Breast epithelium (tissue), 4 donors: Measurements from ENCODE around the gene NANOGP8. TPM values are rescaled to one million over a fixed set of nuclear protein-coding genes. Genes with fewer than 3 reads are reported as not detected.

ENCODE experiments used
- DNase-seq, 2 donors: peaks; one replicate each; pipeline ENCODE4 v3.0.0-alpha.2; 2019; ENCODE audit warnings: low spot score in 2 of 2
- H3K27ac ChIP-seq, 2 donors: fragments of 200-600 bp; sonication (generic) in 1 of 2; one replicate each; pipeline ENCODE4 v1.5.1; 2016 to 2019; ENCODE audit warnings: mild to moderate bottlenecking in 1 of 2
- H3K27me3 ChIP-seq, 2 donors: fragments of 200-600 bp; sonication (generic) in 1 of 2; one replicate each; pipeline versions ENCODE4 v1.5.1 to v1.6.0; 2017 to 2019; ENCODE audit warnings: control low read depth in 1 of 2, mild to moderate bottlenecking in 1 of 2
- H3K36me3 ChIP-seq: fragments of 200-600 bp; one replicate; pipeline ENCODE4 v1.5.1; 2019
- H3K4me1 ChIP-seq, 2 donors: fragments of 200-600 bp; sonication (generic); one replicate each; pipeline ENCODE4 v1.5.1; 2016 to 2019; ENCODE audit warnings: control low read depth in 1 of 2
- H3K4me3 ChIP-seq, 3 donors: fragments of 200-600 bp; sonication (generic); 1 replicate in 2 of 3; 2 replicates in 1 of 3; pipeline ENCODE4 v1.5.1; 2016 to 2019; ENCODE audit warnings: mild to moderate bottlenecking in 3 of 3, moderate library complexity in 2 of 3
- H3K9me3 ChIP-seq, 2 donors: fragments of 200-600 bp; sonication (generic) in 1 of 2; one replicate each; pipeline ENCODE4 v1.5.1; 2016 to 2019; ENCODE audit warnings: control low read depth in 1 of 2
- POLR2A ChIP-seq: fragments of 450-650 bp; IDR thresholded peaks from one replicate; pipeline ENCODE4 v1.6.1; 2016; ENCODE audit warnings: antibody characterized with exemption, mild to moderate bottlenecking, moderate library complexity
- POLR2AphosphoS5 ChIP-seq, 3 donors: sonication (generic); formaldehyde crosslinking; IDR thresholded peaks; one replicate each; pipeline ENCODE4 v1.6.1; 2017; ENCODE audit warnings: antibody characterized with exemption in 3 of 3
- intact Hi-C: fragments of 100-400 bp; cut with DNase I; formaldehyde crosslinking; loops from one replicate; pipeline ENCODE4 v1.15.1; 2023; ENCODE audit warnings: low total_unique reads
- total RNA-seq, 3 donors: library from RNA; depleted of rRNA; stranded (reverse); fragments of >200 nt; gene quantifications; one replicate each; pipeline ENCODE4 v1.1.0, GENCODE V29; 2016
- TF ChIP-seq, protein P1 (sequence below), 3 donors: fragments of 450-650 bp; IDR thresholded peaks; one replicate each; pipeline ENCODE4 v1.5.1; 2016 to 2017; ENCODE audit warnings: antibody characterized with exemption in 3 of 3, mild to moderate bottlenecking in 3 of 3, moderate library complexity in 3 of 3

NANOGP8 gene
- total RNA-seq, 3 donors from 2014 or later = 1.1 to 1.3 (median 1.3) TPM

DNA sequence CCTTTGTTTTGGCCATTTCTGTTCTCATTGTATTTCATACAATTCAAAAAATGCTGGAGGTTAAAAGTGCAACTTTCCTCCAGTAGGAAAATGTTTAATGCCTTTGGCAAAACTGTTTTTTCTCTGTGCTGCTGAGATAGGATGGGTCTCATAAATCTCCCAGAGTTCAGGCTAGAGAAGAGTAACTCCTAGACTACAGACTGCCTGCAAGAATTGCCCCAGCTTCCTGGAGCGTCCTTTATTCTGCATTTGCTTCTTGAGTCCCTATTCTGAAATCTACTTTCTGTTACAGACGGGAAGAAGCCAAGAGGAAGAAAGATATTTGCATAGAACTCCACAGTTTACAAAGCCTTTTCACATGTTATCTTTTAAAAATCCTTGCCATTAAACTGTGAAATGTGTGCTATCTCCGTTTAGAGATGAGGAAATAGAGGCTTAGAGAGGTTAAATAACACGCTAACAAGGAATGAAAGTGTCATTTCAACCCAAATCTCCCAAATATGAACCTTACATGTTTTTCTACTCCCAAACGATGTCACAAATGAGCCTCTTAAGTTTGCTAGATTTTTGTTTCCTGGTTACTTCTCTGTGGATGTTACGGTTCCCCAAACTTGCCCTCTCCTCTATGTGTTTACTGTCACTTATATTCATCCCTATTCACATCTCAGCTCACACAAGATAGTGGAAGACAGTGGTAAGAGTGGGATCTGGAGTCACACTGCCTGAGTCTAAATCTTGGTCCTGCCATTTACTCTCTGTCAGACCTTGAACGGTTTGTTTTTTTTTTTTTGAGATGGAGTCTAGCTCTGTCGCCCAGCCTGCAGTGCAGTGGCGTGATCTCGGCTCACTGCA lies 17.4 kb downstream of the NANOGP8 start:
- Histone ChIP-seq H3K4me3 (no peak overlapping the region), H3K36me3 (no peaks in the 10 kb centered on the region), H3K27ac (no peak overlapping the region), H3K4me1 (no peaks in the 10 kb centered on the region), H3K9me3 (no peaks in the 10 kb centered on the region), H3K27me3 (no peaks in the 10 kb centered on the region)
- TF ChIP-seq, protein P1, sequence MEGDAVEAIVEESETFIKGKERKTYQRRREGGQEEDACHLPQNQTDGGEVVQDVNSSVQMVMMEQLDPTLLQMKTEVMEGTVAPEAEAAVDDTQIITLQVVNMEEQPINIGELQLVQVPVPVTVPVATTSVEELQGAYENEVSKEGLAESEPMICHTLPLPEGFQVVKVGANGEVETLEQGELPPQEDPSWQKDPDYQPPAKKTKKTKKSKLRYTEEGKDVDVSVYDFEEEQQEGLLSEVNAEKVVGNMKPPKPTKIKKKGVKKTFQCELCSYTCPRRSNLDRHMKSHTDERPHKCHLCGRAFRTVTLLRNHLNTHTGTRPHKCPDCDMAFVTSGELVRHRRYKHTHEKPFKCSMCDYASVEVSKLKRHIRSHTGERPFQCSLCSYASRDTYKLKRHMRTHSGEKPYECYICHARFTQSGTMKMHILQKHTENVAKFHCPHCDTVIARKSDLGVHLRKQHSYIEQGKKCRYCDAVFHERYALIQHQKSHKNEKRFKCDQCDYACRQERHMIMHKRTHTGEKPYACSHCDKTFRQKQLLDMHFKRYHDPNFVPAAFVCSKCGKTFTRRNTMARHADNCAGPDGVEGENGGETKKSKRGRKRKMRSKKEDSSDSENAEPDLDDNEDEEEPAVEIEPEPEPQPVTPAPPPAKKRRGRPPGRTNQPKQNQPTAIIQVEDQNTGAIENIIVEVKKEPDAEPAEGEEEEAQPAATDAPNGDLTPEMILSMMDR (IDR thresholded peaks at IDR 0.05) = no peak
- TF ChIP-seq POLR2AphosphoS5 (IDR thresholded peaks at IDR 0.05) = no peak
- no peak for TF ChIP-seq POLR2A
- DNase-seq = no peak
- intact Hi-C loops = no loop called here

DNA sequence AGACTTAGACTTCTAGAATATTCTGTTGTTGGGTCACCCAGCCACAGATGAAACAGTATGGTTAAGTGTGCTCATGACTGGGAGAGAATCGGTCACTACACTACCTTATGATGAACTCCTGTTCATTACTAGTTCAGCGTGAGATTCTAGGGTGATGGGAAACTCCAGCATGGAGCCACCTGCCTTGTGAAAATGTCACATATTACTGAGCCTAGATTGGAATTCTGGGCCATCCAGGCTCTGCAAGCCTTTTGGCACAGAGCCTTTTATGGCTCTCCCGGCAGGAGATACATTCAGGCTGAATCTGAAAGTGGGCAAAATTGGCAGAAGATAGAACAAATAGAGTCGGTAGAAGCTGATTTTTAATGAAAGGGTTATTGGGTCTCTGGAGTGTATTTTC lies 19.0 kb downstream of the NANOGP8 start:
- DNase-seq = no peak
- no peaks in the 10 kb centered on the region for H3K36me3 ChIP-seq
- no peaks in the 10 kb centered on the region for H3K4me1 ChIP-seq
- no peaks in the 10 kb centered on the region for H3K27me3 ChIP-seq
- TF ChIP-seq, protein P1 (IDR thresholded peaks at IDR 0.05) = no peak
- TF ChIP-seq POLR2A (no peak), POLR2AphosphoS5 (IDR thresholded peaks at IDR 0.05) (no peak)
- H3K9me3 ChIP-seq = no peaks in the 10 kb centered on the region
- intact Hi-C loops = no loop called here
- no peak overlapping the region for H3K4me3 ChIP-seq
- H3K27ac ChIP-seq = no peak overlapping the region

DNA sequence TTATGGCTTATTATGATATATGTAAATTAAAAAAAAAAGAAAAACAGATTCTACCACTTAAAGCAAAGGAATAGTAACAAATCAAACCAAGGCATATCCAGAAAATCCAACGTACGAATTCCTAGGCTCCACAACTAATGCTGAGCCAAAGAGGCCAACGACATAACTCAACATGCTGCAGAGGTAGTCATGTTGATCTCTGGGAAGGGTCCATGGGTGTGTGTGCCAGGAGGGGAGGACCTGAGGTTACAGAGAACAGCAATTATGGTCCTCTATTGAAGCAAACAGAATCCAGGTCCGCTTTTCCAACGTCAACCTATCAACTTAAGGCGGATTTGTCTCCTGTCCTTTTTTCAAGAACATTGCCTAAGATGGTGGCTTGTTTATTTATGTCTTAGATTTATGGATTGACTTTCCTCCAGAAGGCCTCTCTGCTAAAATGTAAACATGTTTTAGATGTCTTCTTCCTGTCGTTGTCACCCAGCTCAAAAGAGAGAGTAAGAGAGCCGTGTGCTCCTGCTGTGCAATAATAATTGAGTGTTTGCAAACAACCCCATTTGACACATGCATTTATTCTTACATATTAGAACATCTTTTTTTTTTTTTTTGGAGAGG lies 20.4 kb downstream of the NANOGP8 start:
- no peaks in the 10 kb centered on the region for H3K27me3 ChIP-seq
- H3K27ac ChIP-seq = no peak overlapping the region
- no peaks in the 10 kb centered on the region for H3K4me1 ChIP-seq
- no peaks in the 10 kb centered on the region for H3K36me3 ChIP-seq
- TF ChIP-seq POLR2A = no peak
- no peak for TF ChIP-seq POLR2AphosphoS5 (IDR thresholded peaks at IDR 0.05)
- TF ChIP-seq, protein P1 (IDR thresholded peaks at IDR 0.05) = no peak
- no peaks in the 10 kb centered on the region for H3K9me3 ChIP-seq
- intact Hi-C loops = no loop called here
- H3K4me3 ChIP-seq = no peak overlapping the region
- DNase-seq = no peak

DNA sequence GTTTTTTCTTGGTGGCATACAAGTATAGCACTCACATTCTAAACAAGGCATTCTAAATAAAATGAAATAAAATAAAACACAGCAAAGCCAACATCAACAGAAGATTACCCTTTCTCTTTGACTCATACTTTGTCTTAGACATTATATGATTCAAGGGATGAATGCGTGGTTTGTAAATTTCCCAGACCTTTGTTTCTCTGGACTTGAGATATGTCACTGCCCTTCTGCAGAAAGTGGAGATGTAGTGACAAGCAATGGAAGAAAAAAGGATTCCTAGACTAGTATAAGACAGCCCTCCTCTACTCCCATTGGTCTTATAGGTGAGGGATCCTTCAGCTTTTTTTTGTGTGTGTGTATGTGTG lies 22.4 kb downstream of the NANOGP8 start:
- Histone ChIP-seq H3K27ac (no peak overlapping the region), H3K9me3 (no peaks in the 10 kb centered on the region), H3K36me3 (no peaks in the 10 kb centered on the region), H3K4me3 (no peak overlapping the region), H3K27me3 (no peaks in the 10 kb centered on the region), H3K4me1 (no peaks in the 10 kb centered on the region)
- intact Hi-C loops = no loop called here
- DNase-seq = no peak
- TF ChIP-seq POLR2A (no peak), POLR2AphosphoS5 (IDR thresholded peaks at IDR 0.05) (no peak)
- TF ChIP-seq, protein P1 (IDR thresholded peaks at IDR 0.05) = no peak
